Measurements from ENCODE around the gene ZCCHC24. TPM values are rescaled to one million over a fixed set of nuclear protein-coding genes. Genes with fewer than 3 reads are reported as not detected.

The ZCCHC24 gene
- total and polyA plus RNA-seq, 2 of the 8 experiments (the other 6 are each of a cell fraction or from before 2014, with no cell fraction given) = 3.9 to 6.9 TPM

GRCh38 chr10:79484476-79484875 lies 39.1 kb upstream of the ZCCHC24 start:
- Histone ChIP-seq H2BK5ac (ENCODE audit: low read depth, low read length) (no peak overlapping the region), H3K79me2 (ENCODE audit: control insufficient read depth in 1 of 2, insufficient read depth in 2 of 2, low read length in 2 of 2) (no peaks in the 10 kb centered on the region), H3K9me3 (ENCODE audit: insufficient read depth in 2 of 2, low read depth in 1 of 2, low read length in 1 of 2) (no peaks in the 10 kb centered on the region; a peak in 1 of 4 replicates), H2BK12ac (ENCODE audit: low read depth, low read length) (no peak overlapping the region), H2BK120ac (replicated peaks; ENCODE audit: low read depth, low read length) (no peak overlapping the region), H3K27me3 (replicated peaks in 1 of 4; ENCODE audit: control insufficient read depth in 3 of 4, extremely low read depth in 1 of 4, insufficient read depth in 3 of 4, low read length in 3 of 4) (peaks cover 0 to 6% (median 0%) of the 10 kb centered on the region in 4 experiments; a peak in 2 of 7 replicates), H4K5ac (ENCODE audit: insufficient read length, low read depth, low read length) (no peak overlapping the region), H3K4me2 (ENCODE audit: insufficient read depth in 1 of 2, low read depth in 2 of 2, low read length in 2 of 2) (no peak overlapping the region), H4K91ac (replicated peaks; ENCODE audit: insufficient read length, low read length) (no peak overlapping the region), H2AFZ (ENCODE audit: low read length) (no peak overlapping the region), H3K27ac (ENCODE audit: low read depth, low read length) (no peak overlapping the region), H3K36me3 (ENCODE audit: control insufficient read depth in 2 of 4, insufficient read depth in 4 of 4, low read length in 3 of 4) (no peaks in the 10 kb centered on the region), H3K18ac (ENCODE audit: extremely low read depth, low read length) (no peak overlapping the region), H3K56ac (replicated peaks; ENCODE audit: insufficient read length, low read depth, low read length) (no peak overlapping the region), H3K79me1 (ENCODE audit: low read depth, low read length) (no peaks in the 10 kb centered on the region), H3K23ac (ENCODE audit: insufficient read length) (no peak overlapping the region), H2BK15ac (ENCODE audit: low read length) (no peak overlapping the region), H3K23me2 (ENCODE audit: low read depth, low read length) (no peaks in the 10 kb centered on the region; the same call in 1 of the 2 replicates), H3K4me3 (ENCODE audit: extremely low read depth in 1 of 4, insufficient read depth in 2 of 4, low read depth in 3 of 4, low read length in 4 of 4) (no peak overlapping the region), H3K4me1 (replicated peaks in 1 of 4; ENCODE audit: control insufficient read depth in 3 of 4, insufficient read depth in 4 of 4, low read length in 3 of 4) (0 out of 7 replicates have a peak, but pooled peaks cover 0 to 3% (median 0%) of the 10 kb centered on the region in 4 experiments), H2AK5ac (ENCODE audit: low read depth, low read length) (no peak overlapping the region), H3K14ac (ENCODE audit: insufficient read length) (no peak overlapping the region), H4K8ac (ENCODE audit: extremely low read depth, insufficient read depth, low read length) (no peak overlapping the region), H4K20me1 (replicated peaks in 1 of 2; ENCODE audit: control insufficient read depth in 1 of 2, insufficient read depth in 2 of 2, low read length in 2 of 2) (no peaks in the 10 kb centered on the region), H2BK20ac (ENCODE audit: low read length) (no peak overlapping the region), H3K9ac (replicated peaks in 1 of 4; ENCODE audit: extremely low read depth in 1 of 4, low read depth in 3 of 4, low read length in 3 of 4) (no peak overlapping the region), H3K4ac (replicated peaks; ENCODE audit: insufficient read length, low read depth, low read length) (no peak overlapping the region)
- no peak for DNase-seq (ENCODE audit: low read depth in 1 of 2, low spot score in 2 of 2)
- CTCF ChIA-PET (ENCODE audit: partially characterized antibody) = interaction anchor here (0.6 to 10.0 kb wide), 8 partner anchors 11 to 119 kb away, joined by 3 to 101 read pairs (median 6); no protein-coding TSS in a partner anchor
- POLR2A ChIA-PET (ENCODE audit: partially characterized antibody) = interaction anchor here (0.6 kb wide), 1 partner anchor 192 kb away, joined by 3 read pairs; no protein-coding TSS in a partner anchor
- FAIRE-seq = no peak
- 89% methylated on average over 6 of the region's 6 CpGs; no CpG with 5 or more reads in 1 of the 2 experiments for WGBS, 2 experiments (ENCODE audit: extremely low coverage in 1 of 2, insufficient coverage in 1 of 2, insufficient read length in 1 of 2, insufficient replicate concordance in 2 of 2, low coverage in 1 of 2, low lambda C conversion rate in 2 of 2, missing lambda C conversion rate in 1 of 2)
- no peak for TF ChIP-seq SRF (IDR thresholded peaks at IDR 0.05; ENCODE audit: low read depth, low read length)
- no peak for TF ChIP-seq SP4 (IDR thresholded peaks at IDR 0.05; ENCODE audit: low read length)
- no peak for TF ChIP-seq EP300 (IDR thresholded peaks at IDR 0.05; ENCODE audit: borderline replicate concordance in 1 of 2, low read depth in 2 of 2, low read length in 2 of 2)
- no peak for TF ChIP-seq HDAC2 (IDR thresholded peaks at IDR 0.05; ENCODE audit: borderline replicate concordance in 1 of 2, low read depth in 2 of 2, low read length in 2 of 2)
- no peak for TF ChIP-seq SP1 (IDR thresholded peaks at IDR 0.05; ENCODE audit: low read depth, low read length)
- TF ChIP-seq, protein P1, sequence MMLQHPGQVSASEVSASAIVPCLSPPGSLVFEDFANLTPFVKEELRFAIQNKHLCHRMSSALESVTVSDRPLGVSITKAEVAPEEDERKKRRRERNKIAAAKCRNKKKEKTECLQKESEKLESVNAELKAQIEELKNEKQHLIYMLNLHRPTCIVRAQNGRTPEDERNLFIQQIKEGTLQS (IDR thresholded peaks at IDR 0.05; ENCODE audit: insufficient read depth, low read depth, low read length) = no peak
- no peak for TF ChIP-seq BCL11A (IDR thresholded peaks at IDR 0.05; ENCODE audit: low read depth in 2 of 2, low read length in 2 of 2)
- TF ChIP-seq KDM1A (IDR thresholded peaks at IDR 0.05; ENCODE audit: borderline replicate concordance, low read length) = no peak
- TF ChIP-seq CEBPB (IDR thresholded peaks at IDR 0.05; ENCODE audit: low read depth, low read length) = no peak
- no peak for TF ChIP-seq SIX5 (IDR thresholded peaks at IDR 0.05; ENCODE audit: low read depth, low read length)
- TF ChIP-seq TCF12 (IDR thresholded peaks at IDR 0.05; ENCODE audit: low read depth, low read length) = no peak
- TF ChIP-seq SAP30 (IDR thresholded peaks at IDR 0.05; ENCODE audit: insufficient read depth, insufficient replicate concordance, low read length) = no peak
- no peak for TF ChIP-seq JUN (IDR thresholded peaks at IDR 0.05; ENCODE audit: low read depth, low read length)
- TF ChIP-seq YY1 (IDR thresholded peaks at IDR 0.05; ENCODE audit: low read depth, low read length) = no peak
